K562 (cell line): Measurements from ENCODE around the gene ARSJ. TPM values are rescaled to one million over a fixed set of nuclear protein-coding genes. Genes with fewer than 3 reads are reported as not detected.

Experiments used
- ATAC-seq: fragments of 200-7000 bp; cut with Tn5 transposase; 3 replicates; pipeline ENCODE4 v1.9.1; 2020; ENCODE audit warnings: moderate library complexity
- BruUV-seq: library from RNA; stranded (reverse); fragments of 400-500 nt; replicated peaks from 2 replicates; lab custom pipeline; 2021; lab: Mats Ljungman, UMichigan
- CTCF ChIA-PET: fragments of 300-600 bp; formaldehyde crosslinking; extraction: SDS; loops from one replicate; lab custom pipeline; 2021; ENCODE audit warnings: low intra/inter-chr PET ratio; lab: Yijun Ruan, JAX
- POLR2A ChIA-PET: fragments of 300-600, 350-650 bp; sonication (Branson Sonifier 250); formaldehyde crosslinking; extraction: SDS; loops from one replicate; lab custom pipeline; 2021; ENCODE audit warnings: antibody characterized with exemption, inconsistent platforms; lab: Yijun Ruan, JAX
- DNase-seq, 4 experiments: peaks; one replicate each; pipeline versions ENCODE4 v3.0.0 to v3.0.0-alpha.2; 2011 to 2018; ENCODE audit warnings: low spot score in 3 of 4, mixed read lengths in 3 of 4; ENCODE audit errors: extremely low read depth in 1 of 4
- FAIRE-seq: peaks from 2 replicates; lab custom pipeline; 2011; peaks lifted over from hg19 to GRCh38; lab: Jason Lieb, UNC
- H2AFZ ChIP-seq: 2 replicates; pipeline ENCODE4 v1.6.0; 2011; ENCODE audit warnings: low read depth, low read length, control low read depth, inconsistent platforms
- H3K27ac ChIP-seq: fragments of 200-600 bp; 3 replicates; pipeline ENCODE4 v1.8.0; 2011; ENCODE audit warnings: low read depth, mild to moderate bottlenecking, control low read depth, inconsistent platforms, low read length, moderate library complexity, mixed read lengths; ENCODE audit errors: extremely low read depth
- H3K27me3 ChIP-seq, 2 experiments: fragments of 300-600 bp in 1 of 2; 2 replicates in 1 of 2; 3 replicates in 1 of 2; pipeline versions ENCODE4 v1.6.0 to v1.8.0; 2011; ENCODE audit warnings: inconsistent platforms in 2 of 2, low read length in 2 of 2, mild to moderate bottlenecking in 1 of 2, mixed read lengths in 1 of 2, moderate library complexity in 1 of 2; ENCODE audit not compliant: control insufficient read depth in 2 of 2, insufficient read depth in 2 of 2
- H3K36me3 ChIP-seq: fragments of 300-600 bp; 3 replicates; pipeline ENCODE4 v1.8.0; 2011; ENCODE audit warnings: mild to moderate bottlenecking, low read length, inconsistent platforms; ENCODE audit not compliant: control insufficient read depth, insufficient read depth
- H3K4me1 ChIP-seq, 2 experiments: fragments of 200-600 bp in 1 of 2; replicated peaks in 1 of 2; 2 replicates in 1 of 2; 3 replicates in 1 of 2; pipeline versions ENCODE4 v1.5.1 to v1.8.0; 2011; ENCODE audit warnings: inconsistent platforms in 2 of 2, low read length in 2 of 2, mild to moderate bottlenecking in 1 of 2, mixed read lengths in 1 of 2, moderate library complexity in 1 of 2; ENCODE audit not compliant: control insufficient read depth in 2 of 2, insufficient read depth in 2 of 2
- H3K4me2 ChIP-seq: 2 replicates; pipeline ENCODE4 v1.6.1; 2011; ENCODE audit warnings: low read length, control low read depth, inconsistent platforms, mixed read lengths; ENCODE audit not compliant: insufficient read depth
- H3K4me3 ChIP-seq: fragments of 200-600 bp; sonication (generic), shearing (Covaris generic); 2 replicates; pipeline ENCODE4 v1.5.1; 2016; ENCODE audit warnings: control low read depth, inconsistent platforms
- H3K79me2 ChIP-seq: fragments of 200-600 bp; 3 replicates; pipeline ENCODE4 v1.8.0; 2011; ENCODE audit warnings: low read length, inconsistent platforms; ENCODE audit not compliant: control insufficient read depth, insufficient read depth
- H3K9ac ChIP-seq, 2 experiments: 2 replicates each; pipeline versions ENCODE4 v1.6.0 to v1.6.1; 2011; ENCODE audit warnings: low read depth in 2 of 2, low read length in 2 of 2, control low read depth in 1 of 2, inconsistent platforms in 1 of 2, mild to moderate bottlenecking in 1 of 2, mixed read lengths in 1 of 2; ENCODE audit not compliant: insufficient read depth in 1 of 2
- H3K9me1 ChIP-seq: one replicate; pipeline ENCODE4 v1.6.0; 2011; ENCODE audit warnings: inconsistent platforms, mild to moderate bottlenecking, low read length, moderate library complexity; ENCODE audit not compliant: control insufficient read depth, insufficient read depth
- H3K9me3 ChIP-seq: replicated peaks from 2 replicates; pipeline ENCODE4 v1.5.1; 2011; ENCODE audit warnings: low read depth, low read length, inconsistent platforms; ENCODE audit not compliant: control insufficient read depth, insufficient read depth
- H4K20me1 ChIP-seq: replicated peaks from 2 replicates; pipeline ENCODE4 v1.6.1; 2011; ENCODE audit warnings: low read length, inconsistent platforms, mixed read lengths; ENCODE audit not compliant: control insufficient read depth, insufficient read depth
- EGR1 ChIP-seq: fragments of 450-650 bp; conservative IDR thresholded peaks from 2 replicates; pipeline ENCODE4 v1.6.1; 2017; ENCODE audit warnings: mild to moderate bottlenecking
- ETV1 ChIP-seq: fragments of 450-650 bp; conservative IDR thresholded peaks from 2 replicates; pipeline ENCODE4 v1.6.1; 2016; ENCODE audit warnings: missing genetic modification characterization, control low read depth, low read depth, missing compliant biosample characterization
- MCM2 ChIP-seq: fragments of 450-650 bp; IDR thresholded peaks from 2 replicates; pipeline ENCODE4 v1.6.1; 2017; ENCODE audit warnings: low read depth, mild to moderate bottlenecking
- MCM7 ChIP-seq, 2 experiments: fragments of 450-650 bp; IDR thresholded peaks; 2 replicates each; pipeline ENCODE4 v1.6.1; 2016 to 2018
- POLR2AphosphoS2 ChIP-seq: IDR thresholded peaks from 2 replicates; pipeline ENCODE4 v1.6.1; 2012; ENCODE audit warnings: low read length, improper control_type of control experiment
- POLR3A ChIP-seq: IDR thresholded peaks from 2 replicates; pipeline ENCODE4 v1.6.1; 2011; ENCODE audit warnings: borderline replicate concordance, mild to moderate bottlenecking, moderate library complexity; ENCODE audit not compliant: insufficient read length, insufficient read depth; ENCODE audit errors: extremely low read depth
- SAP30 ChIP-seq: fragments of 200-600 bp; sonication (generic); IDR thresholded peaks from 2 replicates; pipeline ENCODE4 v1.6.1; 2012; ENCODE audit warnings: borderline replicate concordance, low read depth, mild to moderate bottlenecking, moderate library complexity, low read length, control low read depth, inconsistent platforms; ENCODE audit not compliant: insufficient read depth, poor library complexity, severe bottlenecking
- SMARCB1 ChIP-seq: IDR thresholded peaks from 2 replicates; pipeline ENCODE4 v1.6.1; 2011; ENCODE audit warnings: improper control_type of control experiment, low read depth; ENCODE audit not compliant: insufficient read length
- SNIP1 ChIP-seq: fragments of 450-650 bp; IDR thresholded peaks from 2 replicates; pipeline ENCODE4 v1.7.1; 2017; ENCODE audit warnings: low read depth, mild to moderate bottlenecking
- SPI1 ChIP-seq: IDR thresholded peaks from 2 replicates; pipeline ENCODE4 v1.6.1; 2011; ENCODE audit warnings: low read depth, low read length, control low read depth, borderline replicate concordance
- SRSF1 ChIP-seq: fragments of 200-400 bp; formaldehyde crosslinking; IDR thresholded peaks from 2 replicates; pipeline ENCODE4 v1.6.1; 2017; ENCODE audit warnings: mild to moderate bottlenecking, low read depth, low read length, moderate library complexity
- SRSF9 ChIP-seq: fragments of 200-400 bp; formaldehyde crosslinking; IDR thresholded peaks from 2 replicates; pipeline ENCODE4 v1.6.1; 2017; ENCODE audit warnings: low read depth, low read length, borderline replicate concordance
- THRAP3 ChIP-seq: fragments of 450-650 bp; IDR thresholded peaks from 2 replicates; pipeline ENCODE4 v1.6.1; 2016; ENCODE audit warnings: mild to moderate bottlenecking, inconsistent platforms, borderline replicate concordance
- ZBTB9 ChIP-seq: fragments of 450-650 bp; formaldehyde crosslinking; IDR thresholded peaks from 2 replicates; pipeline ENCODE4 v1.4.0; 2020; ENCODE audit warnings: mild to moderate bottlenecking, moderate library complexity
- ZZZ3 ChIP-seq: fragments of 450-650 bp; IDR thresholded peaks from 2 replicates; pipeline ENCODE4 v1.6.1; 2016; ENCODE audit warnings: antibody characterized with exemption, mild to moderate bottlenecking, moderate library complexity
- WGBS: fragments of 100-300 bp; shearing (Covaris generic); methylation state at CpG from one replicate; pipeline ENCODE4 v1.1.6; 2016; ENCODE audit warnings: low coverage, mixed read lengths; ENCODE audit not compliant: insufficient coverage; ENCODE audit errors: missing lambda C conversion rate; 5-methylcytosine and 5-hydroxymethylcytosine counted together
- in situ Hi-C: fragments of 300-500 bp; cut with MboI; formaldehyde crosslinking; loops from 4 replicates; pipeline ENCODE4 v1.15.0; 2018; ENCODE audit warnings: inconsistent platforms, mixed read lengths
- intact Hi-C: fragments of 100-400 bp; cut with micrococcal nuclease; formaldehyde crosslinking; loops from 2 replicates; pipeline ENCODE4 v1.14.2; 2022
- polyA plus RNA-seq, 8 experiments: library from polyadenylated mRNA; depleted of rRNA in 4 of 8; stranded (reverse) in 5 of 8; unstranded in 3 of 8; fragments of >200 nt; fragmentation: Nextera tagmentation in 2 of 8; fragmentation: Illumina TruSeq in 1 of 8; extraction: Ambion mirVana in 2 of 8; extraction: Trizol in 1 of 8; gene quantifications; 2 replicates each; pipeline versions ENCODE4 v1.2.1 to v1.2.3, GENCODE V29; 2011 to 2014; ENCODE audit warnings: inconsistent platforms in 1 of 8, missing spikeins in 1 of 8
- total RNA-seq, 7 experiments: library from RNA; depleted of rRNA in 6 of 7; stranded (reverse); fragments of >200 nt in 6 of 7; fragmentation: Illumina TruSeq in 2 of 7; extraction: Trizol in 2 of 7; gene quantifications; 2 replicates each; pipeline versions ENCODE4 v1.2.1 to v1.2.3, GENCODE V29; 2011 to 2021; ENCODE audit warnings: low replicate concordance in 1 of 7
- TF ChIP-seq, protein P1 (sequence below): fragments of 250-450 bp; sonication (Bioruptor Pico); IDR thresholded peaks from 2 replicates; pipeline ENCODE4 v1.9.0; 2021; ENCODE audit warnings: mild to moderate bottlenecking, inconsistent platforms
- TF ChIP-seq, protein P2 (sequence below): IDR thresholded peaks from 2 replicates; pipeline ENCODE4 v1.6.1; 2012; ENCODE audit warnings: low read depth, low read length, improper control_type of control experiment, borderline replicate concordance
- TF ChIP-seq, protein P3 (sequence below): sonication (generic); formaldehyde crosslinking; IDR thresholded peaks from 2 replicates; pipeline ENCODE4 v1.8.1; 2022; ENCODE audit warnings: missing genetic modification reagents

Gene ARSJ
- total and polyA plus RNA-seq, 9 of the 15 experiments (the other 6 are each of a cell fraction or from before 2014, with no cell fraction given) = not detected

GRCh38 chr4:113851816-113852215 lies 127.6 kb downstream of the ARSJ start:
- H3K27ac ChIP-seq = no peak overlapping the region
- H2AFZ ChIP-seq = no peak overlapping the region
- no peaks in the 10 kb centered on the region for H3K9me3 ChIP-seq
- no peaks in the 10 kb centered on the region for H3K36me3 ChIP-seq
- ChIA-PET POLR2A (no interaction called here), CTCF (no interaction called here)
- ATAC-seq = no peak
- DNase-seq = no peak
- no peaks in the 10 kb centered on the region for H3K4me1 ChIP-seq
- H3K9me1 ChIP-seq = no peaks in the 10 kb centered on the region
- no peak overlapping the region for H3K4me2 ChIP-seq
- H3K79me2 ChIP-seq = no peaks in the 10 kb centered on the region
- in situ Hi-C loops (no loop called here), intact Hi-C loops (no loop called here)
- 2% methylated on average over 5 of the region's 5 CpGs for WGBS
- H3K9ac ChIP-seq = no peak overlapping the region
- H4K20me1 ChIP-seq = no peaks in the 10 kb centered on the region
- BruUV-seq = no TSS peak
- H3K4me3 ChIP-seq = no peak overlapping the region
- FAIRE-seq = no peak
- no peaks in the 10 kb centered on the region for H3K27me3 ChIP-seq
- TF ChIP-seq SRSF9 = no peak
- TF ChIP-seq POLR2AphosphoS2 = no peak
- TF ChIP-seq ZZZ3 = no peak
- no peak for TF ChIP-seq SMARCB1
- TF ChIP-seq, protein P1, sequence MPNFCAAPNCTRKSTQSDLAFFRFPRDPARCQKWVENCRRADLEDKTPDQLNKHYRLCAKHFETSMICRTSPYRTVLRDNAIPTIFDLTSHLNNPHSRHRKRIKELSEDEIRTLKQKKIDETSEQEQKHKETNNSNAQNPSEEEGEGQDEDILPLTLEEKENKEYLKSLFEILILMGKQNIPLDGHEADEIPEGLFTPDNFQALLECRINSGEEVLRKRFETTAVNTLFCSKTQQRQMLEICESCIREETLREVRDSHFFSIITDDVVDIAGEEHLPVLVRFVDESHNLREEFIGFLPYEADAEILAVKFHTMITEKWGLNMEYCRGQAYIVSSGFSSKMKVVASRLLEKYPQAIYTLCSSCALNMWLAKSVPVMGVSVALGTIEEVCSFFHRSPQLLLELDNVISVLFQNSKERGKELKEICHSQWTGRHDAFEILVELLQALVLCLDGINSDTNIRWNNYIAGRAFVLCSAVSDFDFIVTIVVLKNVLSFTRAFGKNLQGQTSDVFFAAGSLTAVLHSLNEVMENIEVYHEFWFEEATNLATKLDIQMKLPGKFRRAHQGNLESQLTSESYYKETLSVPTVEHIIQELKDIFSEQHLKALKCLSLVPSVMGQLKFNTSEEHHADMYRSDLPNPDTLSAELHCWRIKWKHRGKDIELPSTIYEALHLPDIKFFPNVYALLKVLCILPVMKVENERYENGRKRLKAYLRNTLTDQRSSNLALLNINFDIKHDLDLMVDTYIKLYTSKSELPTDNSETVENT = no peak
- no peak for TF ChIP-seq SRSF1
- TF ChIP-seq, protein P2, sequence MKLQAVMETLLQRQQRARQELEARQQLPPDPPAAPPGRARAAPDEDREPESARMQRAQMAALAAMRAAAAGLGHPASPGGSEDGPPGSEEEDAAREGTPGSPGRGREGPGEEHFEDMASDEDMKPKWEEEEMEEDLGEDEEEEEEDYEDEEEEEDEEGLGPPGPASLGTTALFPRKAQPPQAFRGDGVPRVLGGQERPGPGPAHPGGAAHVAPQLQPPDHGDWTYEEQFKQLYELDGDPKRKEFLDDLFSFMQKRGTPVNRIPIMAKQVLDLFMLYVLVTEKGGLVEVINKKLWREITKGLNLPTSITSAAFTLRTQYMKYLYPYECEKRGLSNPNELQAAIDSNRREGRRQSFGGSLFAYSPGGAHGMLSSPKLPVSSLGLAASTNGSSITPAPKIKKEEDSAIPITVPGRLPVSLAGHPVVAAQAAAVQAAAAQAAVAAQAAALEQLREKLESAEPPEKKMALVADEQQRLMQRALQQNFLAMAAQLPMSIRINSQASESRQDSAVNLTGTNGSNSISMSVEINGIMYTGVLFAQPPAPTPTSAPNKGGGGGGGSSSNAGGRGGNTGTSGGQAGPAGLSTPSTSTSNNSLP = no peak
- TF ChIP-seq POLR3A = no peak
- no peak for TF ChIP-seq SPI1
- TF ChIP-seq EGR1 = no peak
- TF ChIP-seq, protein P3, sequence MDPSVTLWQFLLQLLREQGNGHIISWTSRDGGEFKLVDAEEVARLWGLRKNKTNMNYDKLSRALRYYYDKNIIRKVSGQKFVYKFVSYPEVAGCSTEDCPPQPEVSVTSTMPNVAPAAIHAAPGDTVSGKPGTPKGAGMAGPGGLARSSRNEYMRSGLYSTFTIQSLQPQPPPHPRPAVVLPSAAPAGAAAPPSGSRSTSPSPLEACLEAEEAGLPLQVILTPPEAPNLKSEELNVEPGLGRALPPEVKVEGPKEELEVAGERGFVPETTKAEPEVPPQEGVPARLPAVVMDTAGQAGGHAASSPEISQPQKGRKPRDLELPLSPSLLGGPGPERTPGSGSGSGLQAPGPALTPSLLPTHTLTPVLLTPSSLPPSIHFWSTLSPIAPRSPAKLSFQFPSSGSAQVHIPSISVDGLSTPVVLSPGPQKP (CRISPR knock-in tag) = no peak
- no peak for TF ChIP-seq SNIP1
- TF ChIP-seq ZBTB9 (CRISPR knock-in tag) = no peak
- TF ChIP-seq MCM7 (IDR thresholded peaks at IDR 0.05) = no peak
- TF ChIP-seq THRAP3 = no peak
- TF ChIP-seq ETV1 (tag) = no peak
- TF ChIP-seq SAP30 = no peak
- TF ChIP-seq MCM2 = no peak
